Tibial nerve (tissue), 4 donors: Measurements from ENCODE around the gene GPR25.

Experiments
- CTCF ChIP-seq, 5 experiments: fragments of 200-600 bp in 3 of 5; fragments of 450-650 bp in 2 of 5; sonication (generic) in 3 of 5; IDR thresholded peaks; one replicate each; pipeline ENCODE4 v1.5.1; 2016 to 2019; ENCODE audit warnings: antibody characterized with exemption in 5 of 5, mild to moderate bottlenecking in 3 of 5, moderate library complexity in 2 of 5
- EP300 ChIP-seq, 2 donors: sonication (generic); formaldehyde crosslinking; IDR thresholded peaks; one replicate each; pipeline ENCODE4 v1.6.1; 2017; ENCODE audit warnings: antibody characterized with exemption in 2 of 2, mild to moderate bottlenecking in 1 of 2
- POLR2A ChIP-seq, 2 donors: fragments of 450-650 bp; IDR thresholded peaks; one replicate each; pipeline ENCODE4 v1.6.1; 2017; ENCODE audit warnings: antibody characterized with exemption in 2 of 2, mild to moderate bottlenecking in 2 of 2, moderate library complexity in 2 of 2

GRCh38 chr1:200922406-200922805, 49.6 kb downstream of the GPR25 start:
- TF ChIP-seq EP300 (IDR thresholded peaks at IDR 0.05) (no peak), CTCF (IDR thresholded peaks at IDR 0.05) (no peak), POLR2A (IDR thresholded peaks at IDR 0.05) (no peak)
